Right hindlimb (tissue), 1 donor: Measurements from ENCODE around the gene CARD10.

Experiments used
- DNase-seq: peaks from one replicate; pipeline ENCODE4 v3.0.0-alpha.2; 2018

The CARD10 gene

GRCh38 chr22:37502342-37503182 lies 16.7 kb downstream of the CARD10 start:
- DNase-seq, result no peak

GRCh38 chr22:37501610-37502341 lies 17.4 kb downstream of the CARD10 start:
- peak; percentile 77 for DNase-seq

- DNase-seq, result peak; percentile 58
Measured at GRCh38 chr22:37500745-37501609, 18.2 kb downstream of the CARD10 start.

- no peak for DNase-seq
Measured at GRCh38 chr22:37499789-37500540, 19.2 kb downstream of the CARD10 start.

- no peak for DNase-seq
Measured at GRCh38 chr22:37499027-37499707, 20.0 kb downstream of the CARD10 start.

- DNase-seq, result no peak
Measured at GRCh38 chr22:37498289-37498909, 20.8 kb downstream of the CARD10 start.

- no peak for DNase-seq
Measured at GRCh38 chr22:37497062-37497599, 22.1 kb downstream of the CARD10 start.

GRCh38 chr22:37496651-37497050 lies 22.6 kb downstream of the CARD10 start:
- DNase-seq, result no peak

- DNase-seq, result no peak
Measured at GRCh38 chr22:37493979-37494378, 25.2 kb downstream of the CARD10 start.

GRCh38 chr22:37492428-37493344 lies 26.5 kb downstream of the CARD10 start:
- DNase-seq, result no peak

- DNase-seq, result no peak
Measured at GRCh38 chr22:37491559-37492427, 27.4 kb downstream of the CARD10 start.

GRCh38 chr22:37491106-37491505 lies 28.1 kb downstream of the CARD10 start:
- DNase-seq, result no peak

- DNase-seq, result no peak
Measured at GRCh38 chr22:37489983-37490382, 29.2 kb downstream of the CARD10 start.

- no peak for DNase-seq
Measured at GRCh38 chr22:37488337-37489135, 30.7 kb downstream of the CARD10 start.

- no peak for DNase-seq
Measured at GRCh38 chr22:37487571-37487970, 31.6 kb downstream of the CARD10 start.

GRCh38 chr22:37487129-37487528 lies 32.1 kb downstream of the CARD10 start:
- DNase-seq, result no peak

GRCh38 chr22:37486224-37486845 lies 32.9 kb downstream of the CARD10 start, which contains the start of gene MFNG:
Gene MFNG (minus strand): TSS chr22:37486384. CDS start chr22:37486177, 207 bp downstream.
- DNase-seq, result peak; percentile 64
